ENCODE data around the gene KRT26. TPM values are rescaled to one million over a fixed set of nuclear protein-coding genes. Genes with fewer than 3 reads are reported as not detected.

Gene KRT26
- total and polyA plus RNA-seq, 2 of the 4 experiments (the other 2 are of a cell fraction), result not detected

DNA sequence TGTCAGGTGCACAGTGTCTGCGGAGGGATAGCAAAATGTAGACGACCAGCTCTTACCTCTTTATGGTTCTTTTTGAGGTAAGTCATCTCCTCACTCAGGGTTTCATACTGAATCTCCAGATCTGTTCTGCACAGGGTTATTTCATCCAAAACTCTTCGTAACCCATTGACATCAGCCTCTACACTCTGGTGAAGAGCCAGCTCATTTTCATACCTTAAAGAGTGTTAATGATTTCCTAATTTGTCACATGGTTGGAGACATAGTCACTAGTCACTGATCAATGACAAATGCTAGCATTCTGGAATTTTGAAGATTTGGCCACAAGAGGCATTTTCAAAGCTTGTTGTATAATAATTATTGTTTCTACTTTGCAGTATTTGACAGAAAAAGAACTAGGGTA is 18.2 kb downstream of the KRT26 start:
- H4K8ac ChIP-seq (ENCODE audit: low read depth in 2 of 2, low read length in 2 of 2), result no peak overlapping the region
- H3K27ac ChIP-seq (ENCODE audit: insufficient read depth, low read length), result no peak overlapping the region
- CTCF ChIA-PET, result interaction anchor here (1.4 kb wide), 1 partner anchor 34 kb away, joined by 3 read pairs; no protein-coding TSS in a partner anchor
- no peak overlapping the region for H3K4me3 ChIP-seq (ENCODE audit: insufficient read depth, low read depth, low read length)
- H3K56ac ChIP-seq (ENCODE audit: extremely low read depth, insufficient read depth, low read length), result no peak overlapping the region
- H3K9ac ChIP-seq (ENCODE audit: low read depth, low read length), result no peak overlapping the region
- peaks cover 16% of the 10 kb centered on the region for H3K27me3 ChIP-seq (ENCODE audit: control insufficient read depth, insufficient read depth, low read length)
- no peak overlapping the region for H2BK15ac ChIP-seq (ENCODE audit: low read depth, low read length)
- no peak overlapping the region for H3K18ac ChIP-seq (ENCODE audit: low read depth, low read length)
- DNase-seq (no peak), ATAC-seq (ENCODE audit: low read depth) (no peak)
- in situ Hi-C loops (cut with MboI; ENCODE audit: low sequenced_read_pairs), result no loop called here
- H2AFZ ChIP-seq (replicated peaks; ENCODE audit: low read length, poor library complexity), result no peak overlapping the region
- H3K9me1 ChIP-seq (ENCODE audit: insufficient read depth, low read length), result no peaks in the 10 kb centered on the region
- H2AK9ac ChIP-seq (replicated peaks; ENCODE audit: low read depth, low read length, poor library complexity), result no peak overlapping the region
- H2BK20ac ChIP-seq (ENCODE audit: low read depth, low read length), result no peak overlapping the region
- H4K20me1 ChIP-seq (ENCODE audit: insufficient read depth, low read length), result no peaks in the 10 kb centered on the region
- no peak overlapping the region for H3K23ac ChIP-seq (ENCODE audit: low read depth, low read length)
- H4K5ac ChIP-seq (ENCODE audit: low read depth, low read length), result no peak overlapping the region
- no peaks in the 10 kb centered on the region for H3K79me1 ChIP-seq (ENCODE audit: low read depth in 1 of 2, low read length in 2 of 2)
- H3K14ac ChIP-seq (replicated peaks; ENCODE audit: low read depth, low read length), result no peak overlapping the region
- H3K9me3 ChIP-seq (ENCODE audit: control insufficient read depth, insufficient read depth, low read length), result no peaks in the 10 kb centered on the region
- POLR2A ChIA-PET (ENCODE audit: unreplicated experiment), result no interaction called here
- intact Hi-C loops (cut with micrococcal nuclease), result loop anchor here (10.0 kb wide), 1 partner anchor 49 kb away; the partner anchor contains the start of gene KRT24
- TF ChIP-seq, protein P1, sequence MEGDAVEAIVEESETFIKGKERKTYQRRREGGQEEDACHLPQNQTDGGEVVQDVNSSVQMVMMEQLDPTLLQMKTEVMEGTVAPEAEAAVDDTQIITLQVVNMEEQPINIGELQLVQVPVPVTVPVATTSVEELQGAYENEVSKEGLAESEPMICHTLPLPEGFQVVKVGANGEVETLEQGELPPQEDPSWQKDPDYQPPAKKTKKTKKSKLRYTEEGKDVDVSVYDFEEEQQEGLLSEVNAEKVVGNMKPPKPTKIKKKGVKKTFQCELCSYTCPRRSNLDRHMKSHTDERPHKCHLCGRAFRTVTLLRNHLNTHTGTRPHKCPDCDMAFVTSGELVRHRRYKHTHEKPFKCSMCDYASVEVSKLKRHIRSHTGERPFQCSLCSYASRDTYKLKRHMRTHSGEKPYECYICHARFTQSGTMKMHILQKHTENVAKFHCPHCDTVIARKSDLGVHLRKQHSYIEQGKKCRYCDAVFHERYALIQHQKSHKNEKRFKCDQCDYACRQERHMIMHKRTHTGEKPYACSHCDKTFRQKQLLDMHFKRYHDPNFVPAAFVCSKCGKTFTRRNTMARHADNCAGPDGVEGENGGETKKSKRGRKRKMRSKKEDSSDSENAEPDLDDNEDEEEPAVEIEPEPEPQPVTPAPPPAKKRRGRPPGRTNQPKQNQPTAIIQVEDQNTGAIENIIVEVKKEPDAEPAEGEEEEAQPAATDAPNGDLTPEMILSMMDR (conservative IDR thresholded peaks at IDR 0.05; ENCODE audit: low read depth, low read length), result no peak
- no peak for TF ChIP-seq MAFK (IDR thresholded peaks at IDR 0.05; ENCODE audit: low read depth, low read length)
- TF ChIP-seq POLR2A (IDR thresholded peaks at IDR 0.05; ENCODE audit: low read depth, low read length), result no peak
- no peak for TF ChIP-seq MXI1 (IDR thresholded peaks at IDR 0.05; ENCODE audit: borderline replicate concordance, low read depth, low read length)
- TF ChIP-seq, protein P2, sequence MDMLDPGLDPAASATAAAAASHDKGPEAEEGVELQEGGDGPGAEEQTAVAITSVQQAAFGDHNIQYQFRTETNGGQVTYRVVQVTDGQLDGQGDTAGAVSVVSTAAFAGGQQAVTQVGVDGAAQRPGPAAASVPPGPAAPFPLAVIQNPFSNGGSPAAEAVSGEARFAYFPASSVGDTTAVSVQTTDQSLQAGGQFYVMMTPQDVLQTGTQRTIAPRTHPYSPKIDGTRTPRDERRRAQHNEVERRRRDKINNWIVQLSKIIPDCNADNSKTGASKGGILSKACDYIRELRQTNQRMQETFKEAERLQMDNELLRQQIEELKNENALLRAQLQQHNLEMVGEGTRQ (IDR thresholded peaks at IDR 0.05; ENCODE audit: low read depth, low read length), result no peak
- H4K91ac ChIP-seq (ENCODE audit: insufficient read depth, low read depth, low read length), result no peak overlapping the region
- no peaks in the 10 kb centered on the region for H3K4me1 ChIP-seq (ENCODE audit: control insufficient read depth, insufficient read depth, low read length)
- no peak overlapping the region for H3K4me2 ChIP-seq (ENCODE audit: low read depth, low read length)
- BruUV-seq (replicated peaks), result no TSS peak
- no peak overlapping the region for H3K4ac ChIP-seq (ENCODE audit: low read depth, low read length)
- no CpG with 5 or more reads among the region's 3 CpGs for WGBS, 2 experiments (ENCODE audit: extremely low coverage in 2 of 2, insufficient read length in 1 of 2)
- no peak overlapping the region for H2AK5ac ChIP-seq (ENCODE audit: low read depth, low read length)
- dilution Hi-C loops (cut with HindIII; ENCODE audit: low sequenced_read_pairs, unreplicated experiment), result no loop called here
- H3K36me3 ChIP-seq (ENCODE audit: control insufficient read depth, insufficient read depth, low read length), result no peaks in the 10 kb centered on the region
- no peak overlapping the region for H2BK5ac ChIP-seq (ENCODE audit: low read depth, low read length, poor library complexity, severe bottlenecking)
- no peak overlapping the region for H2BK120ac ChIP-seq (ENCODE audit: low read depth, low read length)
